Pulmonary artery endothelial cell (primary cell): Measurements from ENCODE around the gene SLC25A33. TPM values are rescaled to one million over a fixed set of nuclear protein-coding genes. Genes with fewer than 3 reads are reported as not detected.
A peak's percentile ranks its signal among the peaks of the same experiment; 100 is the strongest.
"Not testable (repeated sequence)": the region's sequence is repeated elsewhere in the genome, so short reads cannot be mapped to it uniquely, and the experiment has no call there.

ENCODE experiments used
- DNase-seq: peaks from one replicate; pipeline ENCODE4 v3.0.0-alpha.2; 2011; ENCODE audit warnings: low read depth, low spot score
- total RNA-seq: library from RNA; depleted of rRNA; stranded (reverse); fragments of >200 nt; gene quantifications from 2 replicates; pipeline ENCODE4 v1.2.3, GENCODE V29; 2014

The SLC25A33 gene
- total RNA-seq = 6.8 and 8.0 TPM in 2 replicates

- DNase-seq = peak; percentile 83
Observed at GRCh38 chr1:9539165-9539828, at the start of gene SLC25A33. Gene SLC25A33 (plus strand): TSS chr1:9539465. CDS start chr1:9539692, 227 bp downstream.

GRCh38 chr1:9490605-9491339 is 48.5 kb upstream of the SLC25A33 start:
- DNase-seq = peak; percentile 41

- no peak for DNase-seq
Observed at GRCh38 chr1:9493326-9493725, 45.9 kb upstream of the SLC25A33 start.

- DNase-seq = no peak
Observed at GRCh38 chr1:9494936-9495758, 44.1 kb upstream of the SLC25A33 start.

GRCh38 chr1:9495854-9496374 is 43.4 kb upstream of the SLC25A33 start:
- no peak for DNase-seq

GRCh38 chr1:9500756-9501754 is 38.2 kb upstream of the SLC25A33 start:
- no peak for DNase-seq

GRCh38 chr1:9503001-9503675 is 36.1 kb upstream of the SLC25A33 start:
- DNase-seq = no peak

GRCh38 chr1:9505143-9505542 is 34.1 kb upstream of the SLC25A33 start:
- no peak for DNase-seq

- no peak for DNase-seq
Observed at GRCh38 chr1:9506901-9507300, 32.4 kb upstream of the SLC25A33 start.

GRCh38 chr1:9510130-9510529 is 29.1 kb upstream of the SLC25A33 start:
- no peak for DNase-seq

GRCh38 chr1:9515550-9515949 is 23.7 kb upstream of the SLC25A33 start:
- not testable (repeated sequence) for DNase-seq

GRCh38 chr1:9518454-9518998 is 20.7 kb upstream of the SLC25A33 start:
- no peak for DNase-seq

- no peak for DNase-seq
Observed at GRCh38 chr1:9520411-9520810, 18.9 kb upstream of the SLC25A33 start.

GRCh38 chr1:9529190-9529589 is 10.1 kb upstream of the SLC25A33 start:
- no peak for DNase-seq

GRCh38 chr1:9530320-9530719 is 8.9 kb upstream of the SLC25A33 start:
- no peak for DNase-seq

- DNase-seq = no peak
Observed at GRCh38 chr1:9534953-9535352, 4.3 kb upstream of the SLC25A33 start.

GRCh38 chr1:9536301-9536700 is 3.0 kb upstream of the SLC25A33 start:
- DNase-seq = no peak

- DNase-seq = no peak
Observed at GRCh38 chr1:9537863-9538668, 1.2 kb upstream of the SLC25A33 start.

- DNase-seq = no peak
Observed at GRCh38 chr1:9538669-9539164, 548 bp upstream of the SLC25A33 start.
